PC-9 (cell line): ENCODE results near the gene COL6A1. TPM values are rescaled to one million over a fixed set of nuclear protein-coding genes. Genes with fewer than 3 reads are reported as not detected.

Experiments used
- BruUV-seq: library from RNA; stranded (reverse); fragments of 400-500 nt; replicated peaks from 2 replicates; lab custom pipeline; 2021; lab: Mats Ljungman, UMichigan
- CTCF ChIA-PET: fragments of 300-600 bp; sonication (Branson Sonifier 250); formaldehyde crosslinking; loops from one replicate; lab custom pipeline; 2022; ENCODE audit warnings: antibody characterized with exemption; lab: Charles Lee
- POLR2A ChIA-PET: fragments of 300-600 bp; sonication (Branson Sonifier 250); formaldehyde crosslinking; loops from one replicate; lab custom pipeline; 2022; ENCODE audit warnings: antibody characterized with exemption; ENCODE audit not compliant: unreplicated experiment; lab: Charles Lee
- DNase-seq, 2 experiments: peaks; one replicate each; pipeline versions ENCODE4 v3.0.0 to v3.0.0-alpha.2; 2015 to 2022; ENCODE audit warnings: mixed read lengths in 1 of 2
- H2AFZ ChIP-seq: fragments of 200-600 bp; sonication (generic); 2 replicates; pipeline ENCODE4 v1.8.1; 2017; ENCODE audit warnings: antibody characterized with exemption
- H3F3A ChIP-seq: fragments of 200-600 bp; sonication (generic); 2 replicates; pipeline ENCODE4 v1.8.1; 2017; ENCODE audit warnings: antibody characterized with exemption, mild to moderate bottlenecking, low read depth; ENCODE audit not compliant: insufficient read depth
- H3K27ac ChIP-seq: fragments of 200-600 bp; sonication (generic); 2 replicates; pipeline ENCODE4 v1.6.1; 2016; ENCODE audit warnings: mixed run types
- H3K27me3 ChIP-seq: fragments of 200-600 bp; sonication (generic); 2 replicates; pipeline ENCODE4 v1.6.1; 2016; ENCODE audit warnings: low read depth, mixed run types; ENCODE audit not compliant: insufficient read depth
- H3K36me3 ChIP-seq: fragments of 200-600 bp; sonication (generic); 2 replicates; pipeline ENCODE4 v1.6.1; 2016; ENCODE audit warnings: low read depth, mixed run types
- H3K4me1 ChIP-seq: fragments of 200-600 bp; sonication (generic); replicated peaks from 2 replicates; pipeline ENCODE4 v1.6.1; 2016; ENCODE audit warnings: mixed run types; ENCODE audit not compliant: insufficient read depth
- H3K4me2 ChIP-seq: fragments of 200-600 bp; sonication (generic); 2 replicates; pipeline ENCODE4 v1.6.1; 2017; ENCODE audit warnings: mixed run types
- H3K4me3 ChIP-seq: fragments of 200-600 bp; sonication (generic); 2 replicates; pipeline ENCODE4 v1.6.1; 2016; ENCODE audit warnings: mixed run types
- H3K79me2 ChIP-seq: fragments of 200-600 bp; sonication (generic); 2 replicates; pipeline ENCODE4 v1.6.1; 2017; ENCODE audit warnings: low read depth, mixed run types
- H3K9me2 ChIP-seq: fragments of 200-600 bp; sonication (generic); 2 replicates; pipeline ENCODE4 v1.8.1; 2017; ENCODE audit warnings: mild to moderate bottlenecking; ENCODE audit not compliant: insufficient read depth
- H3K9me3 ChIP-seq: fragments of 200-600 bp; sonication (generic); 2 replicates; pipeline ENCODE4 v1.8.1; 2016; ENCODE audit warnings: low read depth; ENCODE audit not compliant: insufficient read depth
- H4K20me1 ChIP-seq: fragments of 200-600 bp; sonication (generic); 2 replicates; pipeline ENCODE4 v1.8.1; 2017; ENCODE audit not compliant: insufficient read depth
- CTCF ChIP-seq: fragments of 200-600 bp; sonication (generic); conservative IDR thresholded peaks from 2 replicates; pipeline ENCODE4 v1.6.1; 2017; ENCODE audit warnings: mixed run types, antibody characterized with exemption, mild to moderate bottlenecking, moderate library complexity
- EZH2 ChIP-seq: fragments of 200-600 bp; sonication (generic); IDR thresholded peaks from 2 replicates; pipeline ENCODE4 v1.8.0; 2017; ENCODE audit warnings: antibody characterized with exemption, low read depth
- intact Hi-C: fragments of 100-400 bp; cut with micrococcal nuclease; formaldehyde crosslinking; loops from one replicate; pipeline ENCODE4 v1.10.0; 2022; ENCODE audit not compliant: unreplicated experiment
- total RNA-seq: library from RNA; stranded (reverse); gene quantifications from 2 replicates; pipeline ENCODE4 v1.2.3, GENCODE V29; 2021

COL6A1 gene
- total RNA-seq, 1 experiment from 2014 or later, result 43.1 TPM

- Histone ChIP-seq H3K4me2 (no peak overlapping the region), H3K27me3 (peaks cover 26% of the 10 kb centered on the region), H3K9me3 (no peaks in the 10 kb centered on the region), H4K20me1 (no peaks in the 10 kb centered on the region), H3K36me3 (no peaks in the 10 kb centered on the region), H3K79me2 (no peaks in the 10 kb centered on the region), H3K9me2 (no peaks in the 10 kb centered on the region), H2AFZ (no peak overlapping the region), H3K27ac (no peak overlapping the region), H3K4me1 (no peaks in the 10 kb centered on the region), H3F3A (no peaks in the 10 kb centered on the region), H3K4me3 (no peak overlapping the region)
- BruUV-seq, result no TSS peak
- no peak for DNase-seq
- ChIA-PET CTCF (interaction anchor here (0.6 kb wide), 1 partner anchor 219 kb away, joined by 3 read pairs; no protein-coding TSS in a partner anchor), POLR2A (no interaction called here)
- TF ChIP-seq CTCF (no peak), EZH2 (no peak)
- intact Hi-C loops, result no loop called here
These were observed 47.5 kb upstream of the COL6A1 start for GRCh38 chr21:45934085-45934484.

GRCh38 chr21:45934554-45934953 lies 47.0 kb upstream of the COL6A1 start:
- TF ChIP-seq EZH2, result no peak
- no peak for TF ChIP-seq CTCF
- ChIA-PET CTCF (no interaction called here), POLR2A (no interaction called here)
- H3K4me3 ChIP-seq, result no peak overlapping the region
- peaks cover 30% of the 10 kb centered on the region for H3K27me3 ChIP-seq
- DNase-seq, result no peak
- no peaks in the 10 kb centered on the region for H3F3A ChIP-seq
- no peak overlapping the region for H3K4me2 ChIP-seq
- H3K4me1 ChIP-seq, result no peaks in the 10 kb centered on the region
- H3K9me3 ChIP-seq, result no peaks in the 10 kb centered on the region
- H3K27ac ChIP-seq, result no peak overlapping the region
- no peaks in the 10 kb centered on the region for H3K79me2 ChIP-seq
- no peak overlapping the region for H2AFZ ChIP-seq
- BruUV-seq, result no TSS peak
- no peaks in the 10 kb centered on the region for H3K9me2 ChIP-seq
- H3K36me3 ChIP-seq, result no peaks in the 10 kb centered on the region
- intact Hi-C loops, result no loop called here
- no peaks in the 10 kb centered on the region for H4K20me1 ChIP-seq

- no peak overlapping the region for H3K4me3 ChIP-seq
- intact Hi-C loops, result no loop called here
- CTCF ChIA-PET, result no interaction called here
- no peaks in the 10 kb centered on the region for H3K9me3 ChIP-seq
- no peaks in the 10 kb centered on the region for H3K79me2 ChIP-seq
- no peaks in the 10 kb centered on the region for H3K4me1 ChIP-seq
- no peak overlapping the region for H2AFZ ChIP-seq
- POLR2A ChIA-PET, result no interaction called here
- no peak overlapping the region for H3K4me2 ChIP-seq
- TF ChIP-seq CTCF (no peak), EZH2 (no peak)
- peaks cover 39% of the 10 kb centered on the region for H3K27me3 ChIP-seq
- no peaks in the 10 kb centered on the region for H3K9me2 ChIP-seq
- BruUV-seq, result no TSS peak
- DNase-seq, result no peak
- no peaks in the 10 kb centered on the region for H3K36me3 ChIP-seq
- no peak overlapping the region for H3K27ac ChIP-seq
- H3F3A ChIP-seq, result no peaks in the 10 kb centered on the region
- H4K20me1 ChIP-seq, result no peaks in the 10 kb centered on the region
These were observed 45.9 kb upstream of the COL6A1 start for GRCh38 chr21:45935628-45936027.
